Cardiac muscle cell (in vitro differentiated cells and primary cell): ENCODE results near the gene SP110. TPM values are rescaled to one million over a fixed set of nuclear protein-coding genes. Genes with fewer than 3 reads are reported as not detected.
A peak's percentile ranks its signal among the peaks of the same experiment; 100 is the strongest.

Experiments
- DNase-seq, 2 donors: peaks; one replicate each; pipeline versions ENCODE4 v3.0.0 to v3.0.0-alpha.2; 2010 to 2017; ENCODE audit warnings: low read depth in 1 of 2, low spot score in 1 of 2
- H3K27ac ChIP-seq: fragments of 200-600 bp; sonication (generic); 2 replicates; pipeline ENCODE4 v1.5.1; 2016
- H3K27me3 ChIP-seq: fragments of 200-600 bp; sonication (generic); 2 replicates; pipeline ENCODE4 v1.6.0; 2016; ENCODE audit warnings: control low read depth
- H3K36me3 ChIP-seq: fragments of 200-600 bp; sonication (generic); 2 replicates; pipeline ENCODE4 v1.5.1; 2016; ENCODE audit warnings: control low read depth
- H3K4me1 ChIP-seq: fragments of 200-600 bp; sonication (generic); 2 replicates; pipeline ENCODE4 v1.8.1; 2017; ENCODE audit warnings: low read depth, mild to moderate bottlenecking, mixed run types
- H3K4me3 ChIP-seq: fragments of 200-600 bp; sonication (generic); 2 replicates; pipeline ENCODE4 v1.5.1; 2016; ENCODE audit warnings: mild to moderate bottlenecking
- H3K9me3 ChIP-seq: fragments of 200-600 bp; sonication (generic); 2 replicates; pipeline ENCODE4 v1.5.1; 2017; ENCODE audit warnings: low read depth, mild to moderate bottlenecking, control low read depth
- polyA plus RNA-seq: library from polyadenylated mRNA; unstranded; fragments of >200 nt; fragmentation: Nextera tagmentation; extraction: Ambion mirVana; gene quantifications from 2 replicates; pipeline ENCODE4 v1.2.1, GENCODE V29; 2016
- total RNA-seq: library from RNA; depleted of rRNA; stranded (reverse); fragments of >200 nt; gene quantifications from 2 replicates; pipeline ENCODE4 v1.2.3, GENCODE V29; 2016
- TF ChIP-seq, protein P1 (sequence below): IDR thresholded peaks from 2 replicates; pipeline ENCODE4 v1.5.1; 2012; ENCODE audit warnings: low read depth, mild to moderate bottlenecking, low read length

SP110 gene
- total and polyA plus RNA-seq, 2 experiments from 2014 or later: 0.95 to 2.4 TPM

DNA sequence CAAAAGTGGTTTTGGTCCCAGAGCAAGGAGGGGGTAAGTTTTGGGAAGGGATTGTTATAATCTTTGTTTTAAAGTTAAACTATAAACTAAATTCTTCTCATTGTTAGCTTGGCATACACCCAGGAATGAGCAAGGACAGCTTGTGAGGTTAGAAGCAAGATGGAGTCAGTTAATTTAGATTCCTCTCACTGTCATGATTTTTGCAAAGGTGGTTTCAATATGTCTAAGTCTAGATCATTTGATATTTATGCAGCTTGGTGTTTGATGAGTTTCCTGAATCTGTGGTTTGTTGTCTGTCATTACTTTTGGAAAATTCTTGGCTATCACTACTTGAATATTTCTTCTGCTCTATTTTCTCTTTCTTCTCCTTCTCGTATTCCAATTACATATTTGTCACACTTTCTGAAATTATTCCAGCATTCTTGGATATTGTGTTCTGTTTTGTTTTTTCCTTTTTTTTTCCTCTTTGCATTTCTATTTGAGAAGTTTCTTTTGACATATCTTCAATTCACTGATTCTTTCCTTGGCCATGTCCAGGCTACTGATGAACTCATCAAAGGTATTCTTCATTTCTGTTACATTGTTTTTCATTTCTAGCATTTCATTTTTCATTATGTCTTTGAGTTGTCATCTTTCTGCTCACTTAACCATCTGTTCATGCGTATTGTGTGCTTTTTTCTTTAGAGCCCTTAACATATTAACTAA is 10.9 kb upstream of the SP110 start:
- Histone ChIP-seq H3K27ac (no peak overlapping the region), H3K9me3 (no peaks in the 10 kb centered on the region), H3K4me3 (no peak overlapping the region), H3K4me1 (no peaks in the 10 kb centered on the region), H3K27me3 (no peaks in the 10 kb centered on the region), H3K36me3 (no peaks in the 10 kb centered on the region)
- TF ChIP-seq, protein P1, sequence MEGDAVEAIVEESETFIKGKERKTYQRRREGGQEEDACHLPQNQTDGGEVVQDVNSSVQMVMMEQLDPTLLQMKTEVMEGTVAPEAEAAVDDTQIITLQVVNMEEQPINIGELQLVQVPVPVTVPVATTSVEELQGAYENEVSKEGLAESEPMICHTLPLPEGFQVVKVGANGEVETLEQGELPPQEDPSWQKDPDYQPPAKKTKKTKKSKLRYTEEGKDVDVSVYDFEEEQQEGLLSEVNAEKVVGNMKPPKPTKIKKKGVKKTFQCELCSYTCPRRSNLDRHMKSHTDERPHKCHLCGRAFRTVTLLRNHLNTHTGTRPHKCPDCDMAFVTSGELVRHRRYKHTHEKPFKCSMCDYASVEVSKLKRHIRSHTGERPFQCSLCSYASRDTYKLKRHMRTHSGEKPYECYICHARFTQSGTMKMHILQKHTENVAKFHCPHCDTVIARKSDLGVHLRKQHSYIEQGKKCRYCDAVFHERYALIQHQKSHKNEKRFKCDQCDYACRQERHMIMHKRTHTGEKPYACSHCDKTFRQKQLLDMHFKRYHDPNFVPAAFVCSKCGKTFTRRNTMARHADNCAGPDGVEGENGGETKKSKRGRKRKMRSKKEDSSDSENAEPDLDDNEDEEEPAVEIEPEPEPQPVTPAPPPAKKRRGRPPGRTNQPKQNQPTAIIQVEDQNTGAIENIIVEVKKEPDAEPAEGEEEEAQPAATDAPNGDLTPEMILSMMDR: no peak
- no peak for DNase-seq

DNA sequence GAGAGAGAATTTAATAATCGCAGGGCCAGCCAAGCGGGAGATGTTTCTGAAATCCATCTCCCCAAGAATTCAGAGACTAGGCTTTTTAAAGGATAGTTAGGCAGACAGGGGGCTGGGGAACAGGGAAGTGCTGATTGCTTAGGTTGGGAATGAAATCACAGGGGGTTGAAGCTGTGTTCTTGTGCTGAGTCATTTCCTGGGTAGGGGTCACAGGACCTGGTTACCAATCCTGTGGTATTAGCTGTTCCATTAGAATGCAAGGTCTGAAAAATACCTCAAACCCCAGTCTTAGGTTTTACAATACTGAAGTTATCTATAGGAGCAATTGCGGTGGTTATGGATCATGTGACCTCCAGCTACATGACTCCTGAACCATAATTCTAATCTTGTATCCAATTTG is 10.3 kb upstream of the SP110 start:
- no peaks in the 10 kb centered on the region for H3K27me3 ChIP-seq
- H3K9me3 ChIP-seq: no peaks in the 10 kb centered on the region
- peak in 1 of 2 donors; percentile 64 for DNase-seq
- H3K27ac ChIP-seq: no peak overlapping the region
- no peaks in the 10 kb centered on the region for H3K36me3 ChIP-seq
- TF ChIP-seq, protein P1: no peak
- no peaks in the 10 kb centered on the region for H3K4me1 ChIP-seq
- H3K4me3 ChIP-seq: no peak overlapping the region

DNA sequence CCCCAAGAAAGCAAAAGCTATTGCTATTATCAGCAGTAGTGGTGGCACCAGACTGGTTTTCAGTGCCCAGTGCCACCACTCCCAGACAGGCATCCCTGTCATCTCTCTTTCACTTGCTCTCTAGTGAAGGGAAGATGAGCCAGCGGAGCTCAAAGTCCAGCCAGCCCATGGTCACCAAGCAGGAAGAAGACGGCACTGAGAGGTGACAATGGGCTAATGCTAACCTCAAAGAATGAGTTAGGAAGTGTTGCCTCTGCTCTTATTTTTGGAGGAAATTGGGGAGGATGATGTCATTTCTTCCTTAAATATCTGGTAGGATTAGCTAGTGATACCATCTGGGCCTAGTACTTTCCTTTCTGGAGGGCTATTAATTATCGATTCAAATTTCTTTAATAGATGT is 7.4 kb upstream of the SP110 start:
- no peak for DNase-seq
- TF ChIP-seq, protein P1: no peak
- no peak overlapping the region for H3K27ac ChIP-seq
- H3K4me1 ChIP-seq: no peaks in the 10 kb centered on the region
- H3K9me3 ChIP-seq: no peaks in the 10 kb centered on the region
- no peaks in the 10 kb centered on the region for H3K27me3 ChIP-seq
- H3K36me3 ChIP-seq: no peaks in the 10 kb centered on the region
- H3K4me3 ChIP-seq: no peak overlapping the region

DNA sequence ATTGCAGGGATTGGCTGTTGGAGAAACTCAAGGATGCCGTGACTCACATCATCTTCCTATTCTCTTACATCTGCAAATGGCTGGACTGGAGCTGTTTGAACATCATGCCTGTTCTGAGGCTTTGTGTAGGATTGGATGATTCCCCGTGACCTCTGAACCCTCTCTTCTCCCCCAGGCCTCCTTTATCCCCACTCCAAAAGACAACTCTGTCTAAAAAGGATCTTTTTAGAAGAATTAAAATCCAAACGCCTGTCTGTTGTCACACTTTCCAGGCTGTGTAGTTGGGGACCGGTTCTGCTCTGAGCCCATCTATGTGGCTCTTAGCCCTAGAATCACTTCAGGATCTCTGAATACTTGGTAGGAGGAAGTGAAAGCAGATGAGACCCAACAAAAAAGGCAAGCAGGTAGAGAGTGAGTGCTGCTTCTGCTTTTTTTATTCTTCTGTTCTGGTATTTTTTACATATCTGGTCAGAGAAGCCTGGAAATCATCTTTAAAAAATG is 6.3 kb upstream of the SP110 start:
- no peak for DNase-seq
- Histone ChIP-seq H3K27me3 (no peaks in the 10 kb centered on the region), H3K27ac (no peak overlapping the region), H3K4me1 (no peaks in the 10 kb centered on the region), H3K9me3 (no peaks in the 10 kb centered on the region), H3K4me3 (no peak overlapping the region), H3K36me3 (no peaks in the 10 kb centered on the region)
- TF ChIP-seq, protein P1: no peak

DNA sequence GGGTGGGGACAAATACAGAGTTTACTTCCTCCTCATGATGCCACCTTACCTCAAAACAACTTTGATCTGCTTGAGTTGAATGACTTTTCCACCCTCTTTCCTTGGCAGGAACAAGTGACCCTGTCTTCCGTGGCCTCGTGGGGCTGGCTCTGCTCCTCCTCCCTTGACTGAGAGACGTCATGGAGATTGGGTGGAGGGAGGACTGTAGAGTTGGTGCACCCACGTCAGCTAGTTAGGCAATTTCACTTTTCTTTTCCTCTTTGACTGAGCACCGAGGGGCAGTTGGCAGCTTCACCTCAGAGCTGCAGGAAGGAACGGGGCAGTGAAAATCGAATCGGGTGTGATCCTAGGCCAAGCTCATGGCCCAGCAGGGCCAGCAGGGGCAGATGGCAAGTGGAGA is 5.7 kb upstream of the SP110 start, which contains the start of gene SP140:
TSS of gene SP140 (plus strand) at position 251 of the 400 bp plus-strand sequence. CDS start at position 360, 109 bp downstream.
- DNase-seq: no peak
- H3K4me1 ChIP-seq: no peaks in the 10 kb centered on the region
- TF ChIP-seq, protein P1: no peak
- no peaks in the 10 kb centered on the region for H3K36me3 ChIP-seq
- H3K27ac ChIP-seq: no peak within 1 kb of the TSS
- no peaks in the 10 kb centered on the region for H3K9me3 ChIP-seq
- H3K4me3 ChIP-seq: no peak within 1 kb of the TSS
- H3K27me3 ChIP-seq: no peaks in the 10 kb centered on the region
